Measurements from ENCODE around the gene PDSS2.
A peak's percentile ranks its signal among the peaks of the same experiment; 100 is the strongest.
"Not testable (repeated sequence)": the region's sequence is repeated elsewhere in the genome, so short reads cannot be mapped to it uniquely, and the experiment has no call there.

Gene PDSS2

DNA sequence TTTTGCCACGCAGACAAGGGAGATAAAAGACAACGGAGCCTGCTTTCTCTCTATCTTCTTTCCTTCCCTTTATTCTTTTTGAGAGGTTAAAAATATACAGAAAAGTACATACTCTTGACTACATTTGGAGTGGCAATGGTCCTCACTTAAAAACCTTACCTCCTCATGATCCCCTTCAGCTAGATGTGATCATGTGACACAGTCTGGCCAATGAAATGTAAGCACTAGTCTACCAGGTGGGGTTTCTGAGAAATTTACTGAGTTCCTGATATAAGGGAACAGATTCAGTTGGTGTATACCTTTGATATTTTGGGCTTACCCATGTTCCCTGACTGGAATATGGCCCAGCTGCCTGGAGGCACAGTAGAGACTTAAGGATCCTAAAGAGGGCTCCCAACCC, 178.6 kb downstream of the PDSS2 start:
- TF ChIP-seq, protein P1, sequence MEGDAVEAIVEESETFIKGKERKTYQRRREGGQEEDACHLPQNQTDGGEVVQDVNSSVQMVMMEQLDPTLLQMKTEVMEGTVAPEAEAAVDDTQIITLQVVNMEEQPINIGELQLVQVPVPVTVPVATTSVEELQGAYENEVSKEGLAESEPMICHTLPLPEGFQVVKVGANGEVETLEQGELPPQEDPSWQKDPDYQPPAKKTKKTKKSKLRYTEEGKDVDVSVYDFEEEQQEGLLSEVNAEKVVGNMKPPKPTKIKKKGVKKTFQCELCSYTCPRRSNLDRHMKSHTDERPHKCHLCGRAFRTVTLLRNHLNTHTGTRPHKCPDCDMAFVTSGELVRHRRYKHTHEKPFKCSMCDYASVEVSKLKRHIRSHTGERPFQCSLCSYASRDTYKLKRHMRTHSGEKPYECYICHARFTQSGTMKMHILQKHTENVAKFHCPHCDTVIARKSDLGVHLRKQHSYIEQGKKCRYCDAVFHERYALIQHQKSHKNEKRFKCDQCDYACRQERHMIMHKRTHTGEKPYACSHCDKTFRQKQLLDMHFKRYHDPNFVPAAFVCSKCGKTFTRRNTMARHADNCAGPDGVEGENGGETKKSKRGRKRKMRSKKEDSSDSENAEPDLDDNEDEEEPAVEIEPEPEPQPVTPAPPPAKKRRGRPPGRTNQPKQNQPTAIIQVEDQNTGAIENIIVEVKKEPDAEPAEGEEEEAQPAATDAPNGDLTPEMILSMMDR (IDR thresholded peaks at IDR 0.05): no peak
- DNase-seq: no peak
- Mint-ChIP-seq H3K9me3 (no peaks in the 10 kb centered on the region), H3K27ac (peak overlapping the region; percentile 57), H3K4me1 (peaks cover 5% of the 10 kb centered on the region), H3K4me3 (no peak overlapping the region), H3K36me3 (ENCODE audit: low read depth) (no peaks in the 10 kb centered on the region), H3K27me3 (ENCODE audit: low read depth, poor library complexity) (no peaks in the 10 kb centered on the region)

DNA sequence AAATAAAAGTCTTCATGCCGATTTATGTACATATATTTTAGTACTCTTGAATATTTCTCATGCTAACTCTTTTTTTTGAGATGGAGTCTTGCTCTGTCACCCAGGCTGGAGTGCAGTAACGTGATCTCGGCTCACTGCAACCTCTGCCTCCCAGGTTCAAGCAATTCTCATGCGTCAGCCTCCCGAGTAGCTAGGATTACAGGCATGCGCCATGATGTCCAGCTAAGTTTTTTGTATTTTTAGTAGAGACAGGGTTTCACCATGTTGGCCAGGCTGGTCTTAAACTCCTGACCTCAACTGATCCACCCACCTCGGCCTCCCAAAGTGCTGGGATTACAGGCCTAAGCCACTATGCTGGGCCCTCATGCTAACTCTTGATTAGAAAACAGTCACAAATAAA, 179.4 kb downstream of the PDSS2 start:
- H3K4me1 Mint-ChIP-seq; DNase-seq; H3K36me3 Mint-ChIP-seq (ENCODE audit: low read depth); H3K9me3 Mint-ChIP-seq; H3K4me3 Mint-ChIP-seq; H3K27me3 Mint-ChIP-seq (ENCODE audit: low read depth, poor library complexity): not testable (repeated sequence)
- H3K27ac Mint-ChIP-seq: peak overlapping the region; percentile 45

DNA sequence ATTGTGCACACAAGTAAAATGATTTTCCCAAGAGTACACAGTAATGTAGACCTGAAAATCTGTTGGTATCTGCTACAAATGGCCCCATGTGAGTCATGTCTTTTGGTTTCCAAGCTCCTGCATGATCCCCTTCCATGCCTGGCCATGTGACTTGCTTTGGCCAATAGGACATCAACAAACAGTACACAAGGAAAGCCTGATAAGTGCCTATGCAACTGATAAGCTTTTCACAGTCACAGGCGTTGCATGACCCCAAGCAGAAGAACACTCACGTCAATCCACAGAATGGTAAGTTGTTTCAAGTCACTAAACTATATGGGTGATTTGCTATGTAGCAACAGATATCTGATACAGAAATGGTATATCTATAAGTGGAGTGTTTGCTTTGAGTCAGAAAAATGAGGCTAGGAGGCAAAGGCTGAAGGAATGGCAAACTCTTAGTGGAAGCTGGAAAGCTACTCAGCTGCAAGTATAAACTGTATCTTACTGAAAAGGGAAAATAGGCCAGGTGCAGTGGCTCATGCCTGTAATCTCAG, 184.0 kb downstream of the PDSS2 start:
- TF ChIP-seq, protein P1 (IDR thresholded peaks at IDR 0.05): no peak
- Mint-ChIP-seq H3K4me3 (no peak overlapping the region), H3K36me3 (ENCODE audit: low read depth) (no peaks in the 10 kb centered on the region), H3K9me3 (no peaks in the 10 kb centered on the region), H3K4me1 (peaks cover 3% of the 10 kb centered on the region), H3K27me3 (ENCODE audit: low read depth, poor library complexity) (no peaks in the 10 kb centered on the region), H3K27ac (no peak overlapping the region)
- no peak for DNase-seq

DNA sequence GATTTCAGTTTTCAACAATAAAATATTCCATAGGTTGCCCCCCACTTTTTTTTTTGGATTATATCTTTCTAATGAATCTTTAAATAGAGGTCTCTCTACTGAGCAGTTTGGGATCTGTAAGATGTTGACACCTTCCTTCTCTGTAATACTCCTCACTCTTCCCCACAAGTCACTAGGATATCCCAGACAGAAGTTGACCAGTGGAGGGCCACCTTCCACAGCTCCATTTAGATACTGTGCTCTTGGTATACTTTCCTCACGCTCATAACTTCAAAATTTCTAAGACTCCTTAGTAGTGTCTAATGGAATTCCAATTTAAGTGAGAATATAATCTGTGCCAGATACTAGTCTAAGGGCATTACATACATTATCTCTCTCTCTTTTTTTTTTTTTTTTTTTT, 185.1 kb downstream of the PDSS2 start:
- Mint-ChIP-seq H3K4me3 (no peak overlapping the region), H3K36me3 (ENCODE audit: low read depth) (no peaks in the 10 kb centered on the region), H3K4me1 (no peaks in the 10 kb centered on the region), H3K27me3 (ENCODE audit: low read depth, poor library complexity) (no peaks in the 10 kb centered on the region), H3K9me3 (no peaks in the 10 kb centered on the region), H3K27ac (no peak overlapping the region)
- no peak for DNase-seq
- TF ChIP-seq, protein P1 (IDR thresholded peaks at IDR 0.05): no peak

DNA sequence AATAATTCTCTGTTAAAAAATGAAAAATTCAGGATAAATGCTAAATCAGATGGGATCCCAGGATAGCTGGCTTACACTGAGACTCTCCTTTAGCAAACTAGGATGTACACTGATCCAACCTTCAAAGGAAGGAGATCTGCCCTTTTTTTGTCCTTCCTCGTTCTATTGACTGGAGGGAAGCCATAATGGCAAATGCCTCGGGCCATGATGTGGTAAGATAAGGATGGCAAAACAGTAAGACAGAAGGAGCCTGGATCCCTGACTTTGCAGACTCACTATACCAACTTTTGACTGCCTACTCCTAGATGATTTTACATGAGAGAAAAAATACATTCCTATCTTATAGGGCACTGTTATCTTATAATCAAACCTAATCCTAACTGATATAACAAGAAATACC, 187.1 kb downstream of the PDSS2 start:
- Mint-ChIP-seq H3K4me1 (no peaks in the 10 kb centered on the region), H3K27ac (no peak overlapping the region), H3K9me3 (no peaks in the 10 kb centered on the region), H3K27me3 (ENCODE audit: low read depth, poor library complexity) (no peaks in the 10 kb centered on the region), H3K4me3 (no peak overlapping the region), H3K36me3 (ENCODE audit: low read depth) (no peaks in the 10 kb centered on the region)
- TF ChIP-seq, protein P1 (IDR thresholded peaks at IDR 0.05): no peak
- DNase-seq: no peak

DNA sequence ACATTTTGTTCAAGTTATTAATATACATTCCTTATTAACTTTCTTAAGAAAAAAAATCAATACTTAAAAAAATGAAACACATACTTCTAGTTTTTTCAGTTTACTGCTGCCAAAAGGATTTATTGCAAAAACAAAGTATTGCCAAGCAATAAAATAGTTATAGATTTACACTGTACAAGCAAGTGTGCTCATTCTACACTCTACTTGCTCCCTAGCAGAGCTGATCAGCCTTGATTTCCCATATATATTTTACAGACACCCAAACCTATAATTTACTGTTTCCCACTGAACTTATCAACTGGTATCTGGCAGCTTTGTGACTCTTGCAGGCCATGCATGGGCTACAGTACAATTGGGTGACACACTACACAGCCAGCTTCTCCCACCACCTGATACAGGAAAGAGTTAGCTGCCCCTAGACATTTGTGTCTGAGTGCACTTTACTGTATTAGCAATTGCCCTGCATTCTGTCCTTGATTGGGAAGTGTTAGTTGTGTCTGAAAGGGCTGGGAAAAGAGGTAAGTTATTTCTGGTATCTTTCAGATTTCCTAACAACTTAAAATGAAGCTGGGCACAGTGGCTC, 188.1 kb downstream of the PDSS2 start:
- Mint-ChIP-seq H3K27me3 (ENCODE audit: low read depth, poor library complexity) (no peaks in the 10 kb centered on the region), H3K4me1 (no peaks in the 10 kb centered on the region), H3K4me3 (no peak overlapping the region), H3K36me3 (ENCODE audit: low read depth) (no peaks in the 10 kb centered on the region), H3K9me3 (no peaks in the 10 kb centered on the region), H3K27ac (no peak overlapping the region)
- TF ChIP-seq, protein P1 (IDR thresholded peaks at IDR 0.05): no peak
- DNase-seq: no peak
